Measurements from ENCODE around the gene FDX2.

FDX2 gene

DNA sequence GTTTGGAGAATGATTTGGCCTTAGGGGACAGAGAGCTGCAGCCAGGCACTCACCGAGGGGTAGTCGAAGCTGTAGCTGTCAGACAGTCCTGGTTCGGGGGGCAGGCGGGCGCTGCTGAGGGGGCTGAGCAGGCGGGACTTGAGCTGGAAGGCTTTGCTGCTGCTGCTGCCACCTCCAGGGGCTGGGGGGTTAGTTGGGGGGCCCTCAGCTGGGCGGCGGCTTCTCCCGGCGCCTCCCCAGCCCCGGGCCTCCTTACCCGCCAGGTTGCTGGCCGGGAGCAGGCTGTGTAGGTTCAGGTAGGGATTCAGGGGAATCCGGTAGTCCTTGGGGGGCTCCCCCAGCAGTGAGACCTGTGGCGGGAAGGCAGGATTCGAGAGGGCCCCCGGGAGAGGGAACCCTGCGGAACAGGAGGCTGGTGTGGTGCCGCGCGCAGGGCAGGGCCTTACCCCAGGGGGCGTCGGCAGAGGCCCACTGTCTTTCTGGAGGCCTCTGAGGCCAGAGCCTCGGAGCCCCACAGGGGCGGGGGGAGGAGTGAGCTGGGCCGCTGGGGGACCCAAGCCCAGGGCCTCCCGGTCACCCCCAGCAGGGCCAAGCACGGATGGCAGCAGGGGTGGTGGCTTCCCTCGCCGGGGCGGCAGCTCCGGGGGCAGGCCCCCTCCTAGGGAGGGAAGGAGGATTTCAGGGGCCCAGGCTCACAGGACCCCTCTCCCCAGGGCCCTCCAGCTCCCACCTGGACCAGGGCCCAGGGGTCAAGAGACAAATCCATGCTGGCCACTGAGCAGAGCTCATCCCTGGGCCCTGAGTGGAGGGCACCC lies 5.0 kb upstream of the FDX2 start:
- Histone ChIP-seq H2BK120ac (ENCODE audit: insufficient read depth, low read length, poor library complexity) (no peak overlapping the region), H2BK5ac (ENCODE audit: low read depth, low read length, poor library complexity) (no peak overlapping the region), H3K23ac (ENCODE audit: low read length) (no peak overlapping the region), H3K79me2 (ENCODE audit: control insufficient read depth, insufficient read depth, low read length, poor library complexity) (no peaks in the 10 kb centered on the region), H3K36me3 (ENCODE audit: control insufficient read depth in 1 of 2, insufficient read depth in 2 of 2, low read length in 2 of 2) (peaks cover 79 to 82% of the 10 kb centered on the region in 2 experiments), H2AK5ac (ENCODE audit: low read length) (no peak overlapping the region), H3K4ac (ENCODE audit: low read depth, low read length) (no peak overlapping the region), H2AFZ (ENCODE audit: insufficient read depth, low read length, poor library complexity) (no peak overlapping the region), H3K4me2 (ENCODE audit: low read length) (no peak overlapping the region), H3K9ac (ENCODE audit: low read length) (no peak overlapping the region), H3K9me3 (ENCODE audit: insufficient read depth, low read depth, low read length) (no peaks in the 10 kb centered on the region), H3K18ac (ENCODE audit: low read length) (no peak overlapping the region), H3K27me3 (ENCODE audit: insufficient read depth, low read length) (no peaks in the 10 kb centered on the region), H4K91ac (ENCODE audit: low read depth, low read length) (no peak overlapping the region), H3K27ac (ENCODE audit: low read depth, low read length) (no peak overlapping the region), H4K8ac (ENCODE audit: low read depth, low read length) (no peak overlapping the region), H3K14ac (ENCODE audit: low read length) (no peak overlapping the region), H3K4me3 (ENCODE audit: low read depth, low read length) (no peak overlapping the region), H4K12ac (ENCODE audit: low read depth, low read length) (no peak overlapping the region), H2BK12ac (ENCODE audit: low read length) (no peak overlapping the region), H3K79me1 (ENCODE audit: low read length) (peaks cover under 1% of the 10 kb centered on the region), H3K4me1 (ENCODE audit: control insufficient read depth in 1 of 2, insufficient read depth in 2 of 2, low read length in 2 of 2) (peaks cover 0 to 3% of the 10 kb centered on the region in 2 experiments)
- DNase-seq: no peak
- no CpG with 5 or more reads among the region's 32 CpGs for WGBS (ENCODE audit: extremely low coverage, insufficient coverage, insufficient read length)

DNA sequence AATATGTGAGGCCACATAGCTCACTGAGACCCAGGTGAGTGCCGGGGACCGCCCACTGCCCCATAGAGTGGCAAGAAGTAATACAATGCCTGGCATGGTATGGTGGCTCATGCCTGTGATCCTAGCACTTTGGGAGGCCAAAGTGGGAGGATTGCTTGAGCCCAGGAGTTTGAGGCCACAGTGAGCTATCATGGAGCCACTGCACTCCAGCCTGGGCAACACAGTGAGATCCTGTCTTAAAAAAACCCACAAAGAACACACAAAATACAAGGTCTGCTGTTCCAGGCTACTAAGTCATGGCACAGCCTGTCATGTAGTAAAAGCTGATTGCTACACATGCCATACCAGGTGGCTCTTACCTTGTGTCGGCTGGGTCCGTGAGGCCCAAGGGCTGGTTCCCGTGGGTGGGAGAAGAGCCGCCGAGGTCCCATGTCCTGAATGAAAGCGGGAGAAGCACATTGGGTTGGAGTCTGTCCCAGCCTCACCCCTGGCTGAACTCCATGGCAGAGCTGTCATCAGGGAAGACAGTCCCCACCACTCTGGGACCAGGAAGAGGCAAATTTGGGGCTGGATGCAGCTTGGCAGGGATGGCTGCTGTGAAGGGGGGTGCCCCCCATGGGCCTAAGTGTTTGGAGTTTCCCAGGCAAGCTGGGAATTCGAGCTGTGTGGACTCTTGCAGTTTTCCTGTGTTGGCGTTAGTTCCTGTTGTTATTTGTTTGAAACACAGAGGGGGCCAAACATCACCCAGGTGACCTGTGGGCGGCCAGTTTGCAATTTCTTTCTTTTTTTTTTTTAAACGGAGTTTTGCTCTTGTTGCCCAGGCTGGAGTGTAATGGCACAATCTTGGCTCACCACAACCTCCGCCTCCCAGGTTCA lies 3.2 kb upstream of the FDX2 start:
- no peak overlapping the region for H4K8ac ChIP-seq (ENCODE audit: low read depth, low read length)
- H3K9me3 ChIP-seq (ENCODE audit: insufficient read depth, low read depth, low read length): no peaks in the 10 kb centered on the region
- H3K4me3 ChIP-seq (ENCODE audit: low read depth, low read length): peak overlapping the region; percentile 25
- no peak overlapping the region for H3K27ac ChIP-seq (ENCODE audit: low read depth, low read length)
- no peak overlapping the region for H2AFZ ChIP-seq (ENCODE audit: insufficient read depth, low read length, poor library complexity)
- no CpG with 5 or more reads among the region's 13 CpGs for WGBS (ENCODE audit: extremely low coverage, insufficient coverage, insufficient read length)
- no peak overlapping the region for H4K91ac ChIP-seq (ENCODE audit: low read depth, low read length)
- no peak overlapping the region for H3K4me2 ChIP-seq (ENCODE audit: low read length)
- H2BK12ac ChIP-seq (ENCODE audit: low read length): no peak overlapping the region
- H2AK5ac ChIP-seq (ENCODE audit: low read length): no peak overlapping the region
- H3K4me1 ChIP-seq (ENCODE audit: control insufficient read depth in 1 of 2, insufficient read depth in 2 of 2, low read length in 2 of 2): peaks cover 0 to 3% of the 10 kb centered on the region in 2 experiments
- H2BK120ac ChIP-seq (ENCODE audit: insufficient read depth, low read length, poor library complexity): no peak overlapping the region
- no peak overlapping the region for H2BK5ac ChIP-seq (ENCODE audit: low read depth, low read length, poor library complexity)
- H3K79me2 ChIP-seq (ENCODE audit: control insufficient read depth, insufficient read depth, low read length, poor library complexity): peaks cover 6% of the 10 kb centered on the region
- no peak overlapping the region for H3K14ac ChIP-seq (ENCODE audit: low read length)
- peaks cover 64 to 71% of the 10 kb centered on the region in 2 experiments for H3K36me3 ChIP-seq (ENCODE audit: control insufficient read depth in 1 of 2, insufficient read depth in 2 of 2, low read length in 2 of 2)
- H3K4ac ChIP-seq (ENCODE audit: low read depth, low read length): no peak overlapping the region
- no peak overlapping the region for H4K12ac ChIP-seq (ENCODE audit: low read depth, low read length)
- DNase-seq: no peak
- no peak overlapping the region for H3K9ac ChIP-seq (ENCODE audit: low read length)
- no peak overlapping the region for H3K18ac ChIP-seq (ENCODE audit: low read length)
- peaks cover 6% of the 10 kb centered on the region for H3K79me1 ChIP-seq (ENCODE audit: low read length)
- H3K27me3 ChIP-seq (ENCODE audit: insufficient read depth, low read length): no peaks in the 10 kb centered on the region
- H3K23ac ChIP-seq (ENCODE audit: low read length): no peak overlapping the region

DNA sequence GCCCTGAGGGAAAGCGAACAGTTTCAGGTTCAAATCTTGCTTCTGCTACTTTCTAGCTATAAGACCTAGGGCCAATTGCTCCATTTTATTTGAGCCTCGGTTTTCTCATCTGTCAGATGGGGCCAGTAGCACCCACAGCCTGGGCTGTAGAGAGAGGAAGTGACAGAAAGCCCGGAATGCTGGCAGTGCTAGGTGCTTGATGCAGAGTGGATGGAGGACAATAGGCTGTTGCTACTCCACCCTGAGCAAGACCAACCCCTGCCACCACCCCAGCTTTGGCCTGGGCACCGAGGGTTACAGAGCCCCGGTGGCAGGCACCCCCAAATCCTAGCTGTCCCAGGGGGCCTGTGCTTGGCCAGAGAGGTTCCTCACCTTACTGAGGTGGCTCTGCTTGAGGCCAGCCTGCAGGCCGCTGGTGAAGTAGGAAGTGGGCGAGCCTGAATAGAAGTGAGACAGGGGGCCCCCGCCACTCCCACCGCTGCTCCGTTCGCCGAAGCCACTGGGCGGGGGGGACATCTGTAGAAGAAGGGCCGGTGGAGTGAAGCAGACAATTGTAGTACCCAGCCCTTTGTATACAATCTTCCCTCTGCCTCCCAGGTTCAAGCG lies 2.1 kb upstream of the FDX2 start:
- Histone ChIP-seq H2BK120ac (ENCODE audit: insufficient read depth, low read length, poor library complexity) (no peak overlapping the region), H3K9me3 (ENCODE audit: insufficient read depth, low read depth, low read length) (no peaks in the 10 kb centered on the region), H3K27me3 (ENCODE audit: insufficient read depth, low read length) (no peaks in the 10 kb centered on the region), H3K4me1 (ENCODE audit: control insufficient read depth in 1 of 2, insufficient read depth in 2 of 2, low read length in 2 of 2) (peaks cover 0 to 3% of the 10 kb centered on the region in 2 experiments), H3K4ac (ENCODE audit: low read depth, low read length) (no peak overlapping the region), H3K79me1 (ENCODE audit: low read length) (peaks cover 6% of the 10 kb centered on the region), H3K18ac (ENCODE audit: low read length) (no peak overlapping the region), H2AFZ (ENCODE audit: insufficient read depth, low read length, poor library complexity) (no peak overlapping the region), H4K8ac (ENCODE audit: low read depth, low read length) (no peak overlapping the region), H3K9ac (ENCODE audit: low read length) (no peak overlapping the region), H2AK5ac (ENCODE audit: low read length) (no peak overlapping the region), H3K27ac (ENCODE audit: low read depth, low read length) (no peak overlapping the region), H2BK5ac (ENCODE audit: low read depth, low read length, poor library complexity) (no peak overlapping the region), H3K23ac (ENCODE audit: low read length) (no peak overlapping the region), H4K12ac (ENCODE audit: low read depth, low read length) (no peak overlapping the region), H3K14ac (ENCODE audit: low read length) (no peak overlapping the region), H2BK12ac (ENCODE audit: low read length) (no peak overlapping the region), H3K79me2 (ENCODE audit: control insufficient read depth, insufficient read depth, low read length, poor library complexity) (peaks cover 6% of the 10 kb centered on the region), H4K91ac (ENCODE audit: low read depth, low read length) (no peak overlapping the region), H3K4me3 (ENCODE audit: low read depth, low read length) (no peak overlapping the region), H3K36me3 (ENCODE audit: control insufficient read depth in 1 of 2, insufficient read depth in 2 of 2, low read length in 2 of 2) (peaks cover 55 to 60% of the 10 kb centered on the region in 2 experiments), H3K4me2 (ENCODE audit: low read length) (no peak overlapping the region)
- no peak for DNase-seq
- no CpG with 5 or more reads among the region's 15 CpGs for WGBS (ENCODE audit: extremely low coverage, insufficient coverage, insufficient read length)

DNA sequence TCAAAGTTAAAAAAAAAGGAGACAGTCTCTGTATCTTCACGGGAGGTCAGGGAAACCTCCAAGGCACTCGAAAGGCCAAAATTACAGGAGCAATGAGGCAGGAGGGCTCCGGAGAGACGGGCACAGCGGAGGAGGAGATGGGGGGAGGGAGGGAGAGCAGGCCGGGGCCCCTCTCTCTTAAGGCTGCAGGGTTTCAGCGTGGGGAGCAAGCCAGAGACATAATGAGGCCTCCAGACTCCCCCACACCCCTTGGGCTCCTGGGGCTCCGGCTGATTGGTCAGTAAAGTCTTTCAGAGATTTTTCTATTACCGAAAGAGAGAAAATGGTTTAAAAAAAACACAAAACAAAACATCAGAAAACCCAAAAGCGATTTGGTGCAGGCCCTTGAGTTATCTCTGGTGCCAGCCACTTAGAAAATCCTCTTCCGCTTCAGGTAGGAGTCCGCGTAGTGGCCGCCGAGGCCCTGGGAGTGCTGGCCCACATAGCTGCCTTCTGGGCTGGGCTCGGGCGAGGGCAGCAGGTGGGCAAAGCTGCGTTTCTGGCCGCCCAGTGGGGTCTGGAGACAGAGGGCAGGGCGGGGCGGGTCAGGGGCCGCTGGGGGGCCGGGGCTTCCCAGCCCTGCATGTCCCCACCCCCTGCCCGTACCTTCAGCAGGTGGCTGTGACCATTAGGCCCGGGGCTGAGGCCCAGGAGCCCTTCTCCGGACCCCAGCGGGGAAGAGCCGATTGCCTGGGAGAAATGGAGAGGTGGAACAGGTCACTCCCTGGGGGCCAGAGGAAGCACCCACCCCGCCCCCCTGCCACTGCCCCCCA lies 1.4 kb upstream of the FDX2 start:
- Histone ChIP-seq H3K4me2 (ENCODE audit: low read length) (no peak overlapping the region), H2BK5ac (ENCODE audit: low read depth, low read length, poor library complexity) (no peak overlapping the region), H2BK120ac (ENCODE audit: insufficient read depth, low read length, poor library complexity) (no peak overlapping the region), H4K12ac (ENCODE audit: low read depth, low read length) (no peak overlapping the region), H3K27ac (ENCODE audit: low read depth, low read length) (no peak overlapping the region), H2AK5ac (ENCODE audit: low read length) (no peak overlapping the region), H3K14ac (ENCODE audit: low read length) (no peak overlapping the region), H3K4me3 (ENCODE audit: low read depth, low read length) (no peak overlapping the region), H3K79me1 (ENCODE audit: low read length) (peaks cover 6% of the 10 kb centered on the region), H3K79me2 (ENCODE audit: control insufficient read depth, insufficient read depth, low read length, poor library complexity) (peaks cover 6% of the 10 kb centered on the region), H3K4ac (ENCODE audit: low read depth, low read length) (no peak overlapping the region), H3K27me3 (ENCODE audit: insufficient read depth, low read length) (no peaks in the 10 kb centered on the region), H3K4me1 (ENCODE audit: control insufficient read depth in 1 of 2, insufficient read depth in 2 of 2, low read length in 2 of 2) (peaks cover 0 to 3% of the 10 kb centered on the region in 2 experiments), H3K23ac (ENCODE audit: low read length) (no peak overlapping the region), H3K9me3 (ENCODE audit: insufficient read depth, low read depth, low read length) (no peaks in the 10 kb centered on the region), H4K91ac (ENCODE audit: low read depth, low read length) (no peak overlapping the region), H2BK12ac (ENCODE audit: low read length) (no peak overlapping the region), H3K36me3 (ENCODE audit: control insufficient read depth in 1 of 2, insufficient read depth in 2 of 2, low read length in 2 of 2) (peaks cover 48 to 53% of the 10 kb centered on the region in 2 experiments), H3K9ac (ENCODE audit: low read length) (no peak overlapping the region), H2AFZ (ENCODE audit: insufficient read depth, low read length, poor library complexity) (no peak overlapping the region), H4K8ac (ENCODE audit: low read depth, low read length) (no peak overlapping the region), H3K18ac (ENCODE audit: low read length) (no peak overlapping the region)
- WGBS (ENCODE audit: extremely low coverage, insufficient coverage, insufficient read length): no CpG with 5 or more reads among the region's 29 CpGs
- DNase-seq: no peak
